HG02970 (cell line): ENCODE results near the gene CCDC102B.
"Not testable (repeated sequence)": the region's sequence is repeated elsewhere in the genome, so short reads cannot be mapped to it uniquely, and the experiment has no call there.

ENCODE experiments used
- ATAC-seq: cut with Tn5 transposase; IDR thresholded peaks from one replicate; pipeline ENCODE4 v1.9.1; 2021; ENCODE audit warnings: mild to moderate bottlenecking, moderate library complexity, moderate number of reproducible peaks; ENCODE audit not compliant: unreplicated experiment, low FRiP score

The CCDC102B gene

DNA sequence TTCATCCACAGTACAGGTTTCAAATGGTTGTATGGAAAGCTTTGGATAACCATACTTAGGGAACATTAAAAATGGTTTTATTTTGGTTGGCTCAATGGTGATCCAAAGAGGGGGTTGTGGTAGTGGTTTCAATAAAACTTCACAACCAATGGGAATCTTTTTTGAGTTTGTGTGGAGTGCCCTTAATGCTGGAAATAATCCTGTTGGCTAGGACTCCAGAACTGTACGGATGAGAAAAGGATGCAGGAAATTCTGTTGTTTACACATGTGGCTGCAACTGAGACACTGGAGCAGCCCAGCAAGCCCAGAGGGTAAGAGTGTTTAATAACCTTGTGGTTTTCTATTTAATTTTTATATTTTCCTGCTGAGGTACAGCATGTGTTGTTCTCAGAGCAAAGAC, at the start of gene CCDC102B:
Gene CCDC102B, plus strand, starts transcription at position 210 of the 400 bp plus-strand sequence. CDS start 38,684 bp downstream, outside the sequence.
- no peak for ATAC-seq

DNA sequence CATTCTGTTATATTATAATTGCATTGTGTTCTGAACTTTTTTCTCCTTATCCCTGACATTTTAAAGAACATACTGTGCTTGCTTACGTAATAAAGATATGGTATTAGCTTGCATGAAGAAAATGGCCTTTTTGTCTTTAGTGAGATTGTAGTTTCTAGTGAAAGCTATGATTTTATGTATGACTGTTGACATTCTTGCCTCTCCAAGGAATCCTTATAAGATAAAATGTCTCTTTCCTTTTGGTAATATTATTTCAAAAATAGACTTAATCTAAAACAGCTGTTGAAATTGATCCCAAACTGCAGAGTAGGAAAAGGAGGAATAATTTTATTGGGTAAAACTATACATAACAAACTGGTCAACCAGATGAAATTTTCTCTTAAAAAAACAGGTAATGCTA, 40.8 kb upstream of the CCDC102B start:
- no peak for ATAC-seq

- no peak for ATAC-seq
Measured at GRCh38 chr18:68759308-68759707, 38.6 kb upstream of the CCDC102B start.

DNA sequence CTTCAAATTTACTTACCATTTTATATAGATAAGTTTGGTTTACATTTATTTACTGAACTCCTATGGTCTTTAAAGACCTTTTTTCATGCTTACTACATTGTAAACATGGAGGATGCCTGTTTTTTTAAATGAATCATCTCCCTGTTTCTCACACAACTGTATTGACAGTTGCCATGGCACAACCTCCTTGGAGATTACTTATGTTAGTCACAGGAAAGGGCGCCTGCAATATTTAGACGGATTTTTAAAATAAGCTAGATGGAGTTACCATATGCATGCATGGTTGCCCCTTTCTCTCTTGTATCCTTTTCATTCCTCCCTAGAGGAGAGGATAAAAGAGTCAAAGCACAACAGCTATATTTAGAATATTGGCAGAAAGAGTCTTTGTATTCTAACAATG, 34.8 kb upstream of the CCDC102B start:
- no peak for ATAC-seq

DNA sequence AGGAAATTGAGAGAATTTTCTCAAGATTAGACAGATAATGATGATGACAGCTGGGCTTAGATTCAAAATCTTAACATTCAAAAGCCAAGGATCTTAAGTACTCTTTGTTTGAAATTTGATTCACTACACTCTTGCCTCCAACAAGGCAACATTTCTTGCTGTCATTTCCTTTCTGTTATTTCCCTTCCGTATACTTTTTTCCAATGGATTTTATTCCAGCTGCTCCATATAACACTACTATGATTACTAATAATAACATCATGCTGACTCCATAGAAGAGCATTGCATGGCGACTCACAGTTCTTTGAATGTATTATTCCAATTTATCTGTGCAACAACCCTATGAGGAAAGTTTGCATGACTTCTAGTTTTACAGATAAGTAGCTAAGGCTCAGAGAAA, 33.9 kb upstream of the CCDC102B start:
- no peak for ATAC-seq

DNA sequence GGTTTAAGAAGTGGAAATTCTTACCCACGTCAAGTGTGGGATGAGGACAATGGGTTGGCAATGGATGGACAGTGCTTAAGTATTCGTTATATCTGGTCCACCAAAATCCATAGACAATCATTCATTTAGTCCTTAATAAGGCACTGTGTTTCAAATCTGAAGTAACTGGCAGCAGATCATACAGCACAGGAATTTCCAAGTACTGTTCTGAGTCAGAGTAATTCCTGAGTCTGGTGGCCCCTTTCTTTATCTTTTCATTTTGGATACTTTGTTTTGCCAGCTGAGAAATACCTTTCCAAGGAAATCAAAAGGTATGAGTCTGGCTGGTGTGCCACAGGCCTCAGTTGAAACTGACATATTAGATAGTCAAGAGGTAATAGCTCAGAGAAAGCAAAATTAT, 31.4 kb upstream of the CCDC102B start:
- no peak for ATAC-seq

DNA sequence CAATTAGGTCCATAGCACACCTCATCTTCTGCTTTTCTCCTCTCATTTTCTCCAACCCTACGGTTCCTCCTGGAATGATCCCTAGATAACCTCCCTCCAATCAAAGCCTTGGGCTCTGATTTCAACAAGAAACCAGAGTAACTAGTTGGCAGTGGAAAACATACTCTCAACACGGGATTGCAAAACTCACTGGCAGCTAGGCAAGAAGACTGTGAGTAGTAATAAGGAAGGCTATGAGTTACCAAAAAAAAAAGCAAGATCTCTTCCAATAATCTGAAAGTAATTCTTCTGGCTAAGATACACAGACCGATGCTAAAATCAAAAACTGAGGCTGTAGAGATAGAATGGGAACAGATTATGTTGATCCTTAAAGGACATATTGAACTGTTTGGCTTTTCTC, 28.4 kb upstream of the CCDC102B start:
- no peak for ATAC-seq

- no peak for ATAC-seq
Measured at GRCh38 chr18:68772268-68772667, 25.6 kb upstream of the CCDC102B start.

- ATAC-seq = no peak
Measured at GRCh38 chr18:68778280-68778886, 19.5 kb upstream of the CCDC102B start.

DNA sequence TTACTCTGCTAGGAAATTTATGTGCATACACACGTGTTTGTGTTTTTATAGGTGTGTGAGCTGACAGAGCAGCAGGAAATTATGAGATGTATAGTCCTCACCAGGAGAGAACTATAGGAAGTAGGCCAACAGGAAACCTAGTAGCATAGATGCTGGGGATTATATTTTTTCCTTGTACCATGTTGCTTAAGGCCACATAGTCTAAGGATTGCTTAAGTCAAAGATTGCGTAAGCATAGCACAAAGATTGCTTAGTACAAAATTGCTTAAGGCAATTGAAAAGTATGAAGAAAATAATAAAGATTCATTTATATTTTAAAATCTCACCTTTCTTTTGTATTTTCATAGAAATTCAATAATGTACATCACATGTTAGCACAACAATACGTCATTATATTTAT, 18.7 kb upstream of the CCDC102B start:
- no peak for ATAC-seq

- ATAC-seq = no peak
Measured at GRCh38 chr18:68780802-68781635, 16.9 kb upstream of the CCDC102B start.

DNA sequence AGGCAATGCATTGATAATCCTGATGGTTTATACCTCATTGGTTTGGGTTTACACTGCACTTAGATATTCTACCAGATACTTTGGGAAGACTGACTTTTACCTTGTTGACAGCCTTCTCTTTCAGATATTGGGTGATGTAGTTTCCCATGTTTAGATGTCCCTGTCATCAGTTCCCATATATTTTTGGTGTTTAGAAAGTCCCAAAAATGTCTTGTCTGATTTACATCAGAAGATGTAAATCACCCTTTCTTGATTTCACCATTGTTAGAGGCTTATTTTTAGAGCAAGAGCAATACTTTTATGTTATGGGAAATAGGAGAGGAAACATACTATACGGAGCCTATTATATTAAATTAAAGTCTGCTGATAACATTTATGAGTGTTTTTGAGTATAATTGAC, 14.4 kb upstream of the CCDC102B start:
- ATAC-seq = no peak

DNA sequence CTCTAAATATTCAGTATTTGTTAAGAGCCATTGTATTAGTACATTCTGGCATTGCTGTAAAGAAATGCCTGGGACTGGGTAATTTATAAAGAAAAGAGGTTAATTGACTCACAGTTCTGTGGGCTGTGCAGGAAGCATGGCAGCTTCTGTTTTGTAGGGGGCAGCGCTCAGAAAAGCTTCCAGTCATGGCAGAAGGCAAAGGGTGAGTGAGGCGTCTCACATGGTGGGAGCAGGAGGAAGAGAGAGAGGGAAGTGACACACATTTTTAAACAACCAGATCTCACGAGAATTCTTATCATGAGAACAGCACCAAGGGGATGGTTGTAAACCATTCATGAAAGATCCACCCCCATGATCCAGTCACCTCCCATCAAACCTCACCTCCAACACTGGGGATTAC, 13.8 kb upstream of the CCDC102B start:
- ATAC-seq = no peak

- ATAC-seq = not testable (repeated sequence)
Measured at GRCh38 chr18:68790290-68790689, 7.6 kb upstream of the CCDC102B start.

GRCh38 chr18:68791801-68792200, 6.1 kb upstream of the CCDC102B start:
- no peak for ATAC-seq

GRCh38 chr18:68793951-68794350, 3.9 kb upstream of the CCDC102B start:
- no peak for ATAC-seq

- ATAC-seq = no peak
Measured at GRCh38 chr18:68796936-68797690, 767 bp upstream of the CCDC102B start.

DNA sequence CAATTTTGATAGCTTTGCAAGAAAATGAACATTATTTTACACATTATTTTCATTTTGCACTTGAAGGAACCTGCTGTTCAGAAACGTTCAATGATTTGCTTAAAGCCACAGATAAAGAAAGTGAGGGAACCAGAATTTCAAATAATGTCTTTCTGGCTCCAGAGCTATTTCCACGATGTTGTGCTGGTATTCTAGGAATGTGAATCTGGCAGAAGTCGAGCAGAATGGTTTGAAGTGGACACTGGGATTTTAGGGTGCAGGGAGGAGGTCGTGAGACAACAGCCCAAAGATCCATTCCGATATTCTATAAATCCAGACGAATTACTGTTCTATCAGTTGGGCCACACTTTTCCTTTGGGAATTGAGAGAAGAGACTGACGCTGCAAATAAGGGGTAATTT, 2.2 kb downstream of the CCDC102B start:
- ATAC-seq = no peak

GRCh38 chr18:68803356-68803755, 5.5 kb downstream of the CCDC102B start:
- ATAC-seq = no peak

GRCh38 chr18:68817584-68817983, 19.7 kb downstream of the CCDC102B start:
- no peak for ATAC-seq

- ATAC-seq = no peak
Measured at GRCh38 chr18:68818584-68818983, 20.7 kb downstream of the CCDC102B start.
